Stimulated activated naive B cell treated with anti-CD40 and anti-IgM and Interleukin-4, amounts not matched to agents 10 μg/mL and 1 μg/mL and 100 μg/mL, for 72 hours (primary cell): ENCODE data around the gene TYMS.
A peak's percentile ranks its signal among the peaks of the same experiment; 100 is the strongest.
"Not testable (repeated sequence)": the region's sequence is repeated elsewhere in the genome, so short reads cannot be mapped to it uniquely, and the experiment has no call there.

ENCODE experiments used
- ATAC-seq, 2 donors: fragments of 150-1000 bp; cut with Tn5 transposase; replicated peaks; 2 replicates each; pipeline ENCODE4 v1.10.0; 2021; ENCODE audit warnings: moderate library complexity in 1 of 2
- DNase-seq: peaks from one replicate; pipeline ENCODE4 v3.0.0; 2021
- H3K27ac Mint-ChIP-seq: one replicate; pipeline ENCODE4 v1.8.0; 2022; ENCODE audit warnings: mild to moderate bottlenecking, mixed read lengths
- H3K27me3 Mint-ChIP-seq, 2 donors: one replicate each; pipeline ENCODE4 v1.8.0; 2022; ENCODE audit warnings: mixed read lengths in 2 of 2
- H3K36me3 Mint-ChIP-seq, 2 donors: one replicate each; pipeline ENCODE4 v1.8.0; 2022; ENCODE audit warnings: mixed read lengths in 2 of 2, mild to moderate bottlenecking in 1 of 2
- H3K4me1 Mint-ChIP-seq, 2 donors: one replicate each; pipeline ENCODE4 v1.8.0; 2022; ENCODE audit warnings: mixed read lengths in 2 of 2, mild to moderate bottlenecking in 1 of 2
- H3K4me3 Mint-ChIP-seq, 2 donors: one replicate each; pipeline ENCODE4 v1.8.0; 2022; ENCODE audit warnings: mild to moderate bottlenecking in 2 of 2, mixed read lengths in 2 of 2, moderate library complexity in 1 of 2
- H3K9me3 Mint-ChIP-seq, 2 donors: one replicate each; pipeline ENCODE4 v1.8.0; 2022; ENCODE audit warnings: mixed read lengths in 2 of 2, mild to moderate bottlenecking in 1 of 2

TYMS gene

DNA sequence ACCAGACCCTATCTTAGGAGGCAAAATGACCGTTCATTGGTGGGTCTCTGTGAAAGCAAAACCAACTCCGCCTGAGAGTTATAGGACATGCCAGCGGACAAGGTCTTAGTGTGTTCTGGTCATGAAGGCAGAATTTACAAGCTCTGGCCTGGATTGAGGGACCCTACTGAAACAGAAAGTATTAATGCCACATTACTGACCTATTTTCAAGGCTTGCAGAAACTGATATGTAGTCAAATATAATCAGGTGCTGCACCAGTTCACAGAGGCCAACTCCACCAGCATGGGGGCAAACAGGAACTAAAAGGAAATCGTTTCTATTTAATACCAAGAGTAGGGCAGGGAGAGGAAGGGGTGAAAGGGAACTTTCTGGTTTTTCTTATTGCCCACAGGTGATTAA, 19.7 kb downstream of the TYMS start:
- no peaks in the 10 kb centered on the region for H3K4me1 Mint-ChIP-seq
- H3K27me3 Mint-ChIP-seq: no peaks in the 10 kb centered on the region
- H3K36me3 Mint-ChIP-seq: peaks cover 0 to 2% of the 10 kb centered on the region in 2 donors
- no peak for DNase-seq
- no peak overlapping the region for H3K4me3 Mint-ChIP-seq
- ATAC-seq: no peak
- no peaks in the 10 kb centered on the region for H3K9me3 Mint-ChIP-seq
- no peak overlapping the region for H3K27ac Mint-ChIP-seq

DNA sequence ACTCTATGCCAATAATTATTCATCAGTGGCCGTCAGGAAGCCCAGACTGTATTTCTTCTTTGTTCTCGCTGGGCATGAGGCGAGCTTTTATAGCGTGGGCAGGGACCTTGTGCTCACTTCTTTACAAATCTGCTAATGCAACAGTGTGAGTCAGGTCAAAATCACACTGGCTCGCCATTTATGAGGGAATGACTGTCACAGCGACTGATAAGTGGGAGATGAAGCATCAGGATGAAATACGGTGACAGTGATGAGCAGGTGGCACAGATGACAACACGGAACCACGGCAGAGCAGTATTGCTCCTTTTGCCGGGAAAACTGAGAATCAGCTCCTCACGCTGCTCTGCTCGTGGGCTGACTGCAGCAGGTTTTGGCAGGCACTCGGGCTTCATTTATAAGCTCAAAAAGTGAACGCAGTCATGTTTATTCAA, 20.5 kb downstream of the TYMS start:
- Mint-ChIP-seq H3K4me3 (no peak overlapping the region), H3K9me3 (no peaks in the 10 kb centered on the region), H3K27ac (no peak overlapping the region), H3K4me1 (no peaks in the 10 kb centered on the region), H3K36me3 (peaks cover 0 to 2% of the 10 kb centered on the region in 2 donors), H3K27me3 (no peaks in the 10 kb centered on the region)
- DNase-seq (no peak), ATAC-seq (no peak)

DNA sequence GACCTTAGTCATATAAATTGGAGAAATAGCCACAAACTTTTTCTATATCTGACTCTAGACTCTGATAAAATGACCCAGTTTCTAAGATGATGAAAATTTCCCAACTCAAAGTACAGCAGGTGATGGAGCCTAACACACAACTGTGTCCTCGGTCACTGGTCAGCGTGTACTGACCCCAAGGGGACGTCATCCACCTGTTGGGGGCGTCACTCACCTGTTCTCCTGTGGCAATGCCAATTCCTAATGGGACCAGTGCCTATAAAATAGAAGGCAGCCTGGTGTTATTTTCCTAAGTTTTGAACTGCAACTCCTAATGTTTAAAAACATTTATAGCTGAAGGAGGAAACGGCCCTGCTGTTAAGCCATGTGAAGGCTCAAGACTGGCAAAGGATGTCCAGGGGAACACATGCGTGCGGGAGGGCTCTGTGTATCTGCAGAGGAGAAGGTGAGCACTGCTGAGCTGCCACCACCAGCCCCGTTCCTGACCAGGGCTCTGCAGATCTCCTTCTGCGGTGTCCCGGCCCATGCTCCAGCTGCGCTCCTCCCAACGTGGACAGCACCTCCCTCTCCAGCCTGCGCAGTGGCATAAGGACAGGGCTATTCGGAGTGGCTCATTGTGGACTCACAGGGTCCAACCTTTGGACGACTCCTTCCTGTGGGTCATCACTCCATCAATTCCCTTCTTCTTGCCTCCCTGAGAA, 21.2 kb downstream of the TYMS start:
- no peak overlapping the region for H3K4me3 Mint-ChIP-seq
- ATAC-seq: no peak
- no peak overlapping the region for H3K27ac Mint-ChIP-seq
- no peaks in the 10 kb centered on the region for H3K27me3 Mint-ChIP-seq
- no peaks in the 10 kb centered on the region for H3K9me3 Mint-ChIP-seq
- no peak for DNase-seq
- H3K4me1 Mint-ChIP-seq: no peaks in the 10 kb centered on the region
- peaks cover 0 to 2% of the 10 kb centered on the region in 2 donors for H3K36me3 Mint-ChIP-seq

GRCh38 chr18:679516-679915, 22.1 kb downstream of the TYMS start:
- Mint-ChIP-seq H3K36me3 (peaks cover 0 to 2% of the 10 kb centered on the region in 2 donors), H3K27ac (no peak overlapping the region), H3K27me3 (no peaks in the 10 kb centered on the region), H3K4me1 (no peaks in the 10 kb centered on the region), H3K9me3 (no peaks in the 10 kb centered on the region), H3K4me3 (no peak overlapping the region)
- DNase-seq (no peak), ATAC-seq (no peak)

GRCh38 chr18:680392-680791, 22.9 kb downstream of the TYMS start:
- ATAC-seq: no peak
- Mint-ChIP-seq H3K27me3 (no peaks in the 10 kb centered on the region), H3K9me3 (no peaks in the 10 kb centered on the region), H3K36me3 (peaks cover 0 to 2% of the 10 kb centered on the region in 2 donors), H3K4me1 (no peaks in the 10 kb centered on the region), H3K27ac (no peak overlapping the region), H3K4me3 (no peak overlapping the region)
- DNase-seq: no peak

- Mint-ChIP-seq H3K4me1 (no peaks in the 10 kb centered on the region), H3K36me3 (peaks cover 0 to 2% of the 10 kb centered on the region in 2 donors), H3K4me3 (no peak overlapping the region), H3K27me3 (no peaks in the 10 kb centered on the region), H3K27ac (no peak overlapping the region), H3K9me3 (no peaks in the 10 kb centered on the region)
- peak in 1 of 2 donors; percentile 24 for ATAC-seq
- DNase-seq: no peak
Observed at GRCh38 chr18:681985-682384, 24.5 kb downstream of the TYMS start.

DNA sequence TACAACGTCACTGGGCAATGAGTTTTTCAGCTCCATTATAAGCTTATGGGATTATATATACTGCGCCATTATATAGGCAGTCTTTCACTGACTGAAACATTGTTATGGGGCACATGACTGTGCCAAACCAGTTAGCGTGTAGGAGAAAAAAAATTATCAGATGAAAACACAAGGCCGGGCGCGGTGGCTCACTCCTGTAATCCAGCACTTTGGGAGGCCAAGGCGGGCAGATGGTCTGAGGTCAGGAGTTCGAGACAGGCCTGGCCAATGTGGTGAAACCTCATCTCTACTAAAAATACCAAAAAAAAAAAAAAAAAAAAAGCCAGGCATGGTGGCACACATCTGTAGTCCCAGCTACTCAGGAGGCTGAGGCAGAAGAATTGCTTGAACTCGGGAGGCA, 25.0 kb downstream of the TYMS start:
- not testable (repeated sequence) for H3K27ac Mint-ChIP-seq

DNA sequence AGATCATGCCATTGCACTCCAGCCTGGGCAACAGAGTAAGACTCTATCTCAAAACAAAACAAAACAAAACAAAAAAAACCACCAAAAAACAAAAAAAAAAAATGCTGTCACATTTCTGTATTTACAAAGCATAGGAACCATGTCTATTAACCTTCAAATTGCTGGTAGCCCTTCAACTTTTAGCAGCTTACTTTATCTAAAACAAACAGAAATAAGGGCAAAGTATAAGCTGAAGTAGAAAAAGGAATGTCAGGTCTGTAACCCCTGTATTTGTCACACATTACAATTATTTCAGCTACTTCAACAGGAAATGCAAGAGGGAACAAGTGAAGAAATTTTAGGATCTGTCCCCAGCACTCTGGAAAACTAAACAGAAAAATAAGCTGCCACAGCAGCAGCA, 25.4 kb downstream of the TYMS start:
- no peaks in the 10 kb centered on the region for H3K4me1 Mint-ChIP-seq
- DNase-seq: no peak
- peaks cover 0 to 2% of the 10 kb centered on the region in 2 donors for H3K36me3 Mint-ChIP-seq
- H3K9me3 Mint-ChIP-seq: no peaks in the 10 kb centered on the region
- ATAC-seq: no peak
- no peak overlapping the region for H3K4me3 Mint-ChIP-seq
- no peak overlapping the region for H3K27ac Mint-ChIP-seq
- H3K27me3 Mint-ChIP-seq: no peaks in the 10 kb centered on the region

More for the DNA sequence above, 25.0 kb downstream of the TYMS start:
- not testable (repeated sequence) for H3K27me3 Mint-ChIP-seq, H3K9me3 Mint-ChIP-seq, H3K36me3 Mint-ChIP-seq, H3K4me3 Mint-ChIP-seq, DNase-seq, H3K4me1 Mint-ChIP-seq, ATAC-seq

- Mint-ChIP-seq H3K4me3 (no peak overlapping the region), H3K27me3 (no peaks in the 10 kb centered on the region), H3K36me3 (peaks cover 0 to 2% of the 10 kb centered on the region in 2 donors), H3K27ac (no peak overlapping the region), H3K4me1 (no peaks in the 10 kb centered on the region), H3K9me3 (no peaks in the 10 kb centered on the region)
- DNase-seq (no peak), ATAC-seq (no peak)
Observed at GRCh38 chr18:683531-683930, 26.1 kb downstream of the TYMS start.

DNA sequence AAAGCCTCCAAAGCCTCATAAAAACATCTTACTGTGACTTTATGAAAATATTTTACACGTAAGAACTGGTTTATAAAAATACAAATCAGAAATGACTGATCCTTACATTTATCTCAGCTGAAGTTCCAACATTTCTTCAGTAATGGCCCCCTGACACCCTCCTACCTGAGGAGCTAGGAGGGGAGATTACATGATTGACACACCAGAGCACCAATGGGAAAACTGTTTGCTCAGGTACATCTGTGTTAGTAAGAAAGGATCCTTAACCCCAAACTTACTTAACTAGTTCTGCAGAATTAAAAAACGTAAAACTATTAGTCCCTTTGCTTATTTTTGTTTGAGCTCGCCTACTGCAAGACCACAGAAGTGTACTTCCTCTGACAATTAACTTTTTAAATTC, 28.0 kb downstream of the TYMS start:
- H3K36me3 Mint-ChIP-seq: no peaks in the 10 kb centered on the region
- H3K4me1 Mint-ChIP-seq: no peaks in the 10 kb centered on the region
- H3K4me3 Mint-ChIP-seq: no peak overlapping the region
- no peak overlapping the region for H3K27ac Mint-ChIP-seq
- H3K27me3 Mint-ChIP-seq: no peaks in the 10 kb centered on the region
- H3K9me3 Mint-ChIP-seq: no peaks in the 10 kb centered on the region
- DNase-seq: no peak
- ATAC-seq: no peak

DNA sequence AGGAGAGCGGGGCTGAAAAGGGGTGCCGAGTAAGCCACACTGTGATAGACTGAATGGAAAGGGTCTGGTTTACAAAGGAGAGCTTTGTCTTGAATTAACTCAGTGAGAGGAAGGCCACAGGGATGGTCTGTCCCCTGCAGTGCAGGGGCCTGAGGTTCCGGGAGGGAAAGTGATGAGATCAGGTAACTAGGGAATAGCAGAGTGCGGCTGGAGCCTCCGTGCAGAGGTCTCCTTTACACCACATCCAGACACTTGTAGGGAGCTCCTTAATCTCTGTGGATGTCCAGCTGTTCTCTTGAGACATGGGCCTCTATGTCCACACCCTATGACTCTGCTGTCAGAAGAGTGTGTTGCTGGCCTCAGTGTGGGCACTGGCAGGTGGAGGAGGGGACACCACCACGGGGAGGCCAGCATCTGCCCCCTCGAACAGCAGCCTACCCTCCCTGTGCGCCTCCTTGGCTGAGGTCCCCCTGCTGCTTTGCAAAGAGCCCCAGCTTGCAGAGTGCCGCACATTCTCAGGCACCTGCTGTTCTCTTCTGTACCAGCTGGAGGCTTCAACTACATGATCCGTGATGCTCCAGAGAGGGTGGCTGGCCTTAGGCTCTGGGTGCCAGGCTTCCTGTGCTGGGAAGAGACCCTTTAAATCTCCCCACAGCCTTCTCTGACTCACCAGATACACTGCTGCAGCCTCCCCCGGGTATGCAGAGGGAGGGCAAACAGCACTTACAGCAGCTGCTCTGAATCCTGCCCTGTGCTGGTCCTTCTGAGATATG, 29.1 kb downstream of the TYMS start:
- Mint-ChIP-seq H3K4me3 (no peak overlapping the region), H3K4me1 (no peaks in the 10 kb centered on the region), H3K27ac (no peak overlapping the region), H3K27me3 (no peaks in the 10 kb centered on the region), H3K36me3 (no peaks in the 10 kb centered on the region), H3K9me3 (no peaks in the 10 kb centered on the region)
- ATAC-seq (no peak), DNase-seq (no peak)

GRCh38 chr18:688323-688722, 30.9 kb downstream of the TYMS start:
- Mint-ChIP-seq H3K9me3 (no peaks in the 10 kb centered on the region), H3K36me3 (peaks cover 0 to 5% of the 10 kb centered on the region in 2 donors), H3K4me3 (no peak overlapping the region), H3K4me1 (no peaks in the 10 kb centered on the region), H3K27me3 (no peaks in the 10 kb centered on the region), H3K27ac (no peak overlapping the region)
- no peak for ATAC-seq
- DNase-seq: no peak

DNA sequence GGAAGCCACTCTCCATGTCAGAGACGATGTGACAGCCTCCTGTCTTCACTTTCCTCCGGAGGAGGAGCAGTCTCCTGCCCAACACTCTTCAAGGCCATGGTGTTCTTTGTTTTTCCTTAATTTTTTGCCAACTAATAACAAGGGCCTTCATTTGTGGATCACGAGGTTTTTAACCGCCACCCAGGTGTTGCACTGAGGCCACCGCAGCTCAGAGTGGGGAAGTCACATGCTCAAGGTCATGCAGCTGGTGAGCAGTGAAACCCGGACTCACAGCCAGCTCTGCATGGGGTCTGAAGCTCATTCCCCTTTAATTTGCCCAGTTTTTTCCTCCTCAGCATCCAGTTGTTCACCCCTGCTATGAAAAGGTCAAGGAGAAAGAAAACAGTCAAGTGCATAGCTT, 35.4 kb downstream of the TYMS start:
- Mint-ChIP-seq H3K27ac (no peak overlapping the region), H3K27me3 (no peaks in the 10 kb centered on the region), H3K4me1 (no peaks in the 10 kb centered on the region), H3K4me3 (no peak overlapping the region), H3K36me3 (peaks cover 0 to 5% of the 10 kb centered on the region in 2 donors), H3K9me3 (no peaks in the 10 kb centered on the region)
- DNase-seq (no peak), ATAC-seq (no peak)

GRCh38 chr18:693466-694187, 36.2 kb downstream of the TYMS start:
- no peak overlapping the region for H3K27ac Mint-ChIP-seq
- H3K4me1 Mint-ChIP-seq: no peaks in the 10 kb centered on the region
- peaks cover 0 to 5% of the 10 kb centered on the region in 2 donors for H3K36me3 Mint-ChIP-seq

GRCh38 chr18:697012-697411, 39.6 kb downstream of the TYMS start:
- ATAC-seq (no peak), DNase-seq (no peak)
- no peaks in the 10 kb centered on the region for H3K9me3 Mint-ChIP-seq
- H3K4me3 Mint-ChIP-seq: no peak overlapping the region
- no peaks in the 10 kb centered on the region for H3K4me1 Mint-ChIP-seq
- H3K27ac Mint-ChIP-seq: no peak overlapping the region
- H3K36me3 Mint-ChIP-seq: peaks cover 0 to 5% of the 10 kb centered on the region in 2 donors
- no peaks in the 10 kb centered on the region for H3K27me3 Mint-ChIP-seq

More at GRCh38 chr18:693466-694187, 36.2 kb downstream of the TYMS start:
- ATAC-seq (no peak), DNase-seq (no peak)
- Mint-ChIP-seq H3K4me3 (no peak overlapping the region), H3K27me3 (no peaks in the 10 kb centered on the region), H3K9me3 (no peaks in the 10 kb centered on the region)
